Activated B cell treated with CpG ODN at 0.5 μM for 24 hours (primary cell): ENCODE results near the gene DUOX2. TPM values are rescaled to one million over a fixed set of nuclear protein-coding genes. Genes with fewer than 3 reads are reported as not detected.

ENCODE experiments used
- ATAC-seq: fragments of 200-7000 bp; cut with Tn5 transposase; one replicate; pipeline ENCODE4 v1.10.0; 2021; ENCODE audit warnings: low read depth, mild to moderate bottlenecking, moderate library complexity
- CTCF ChIA-PET: fragments of 350-600 bp; sonication (Branson Sonifier 250); formaldehyde crosslinking; loops from one replicate; lab custom pipeline; 2021; ENCODE audit warnings: antibody characterized with exemption; lab: Charles Lee
- POLR2A ChIA-PET: fragments of 350-600 bp; sonication (Branson Sonifier 250); formaldehyde crosslinking; loops from one replicate; lab custom pipeline; 2021; ENCODE audit warnings: antibody characterized with exemption; lab: Charles Lee
- DNase-seq: peaks from one replicate; pipeline ENCODE4 v3.0.0; 2022
- H3K27ac Mint-ChIP-seq: one replicate; pipeline ENCODE4 v1.8.0; 2020; ENCODE audit warnings: mixed read lengths
- H3K27me3 Mint-ChIP-seq: one replicate; pipeline ENCODE4 v1.8.0; 2021; ENCODE audit warnings: mixed read lengths
- H3K36me3 Mint-ChIP-seq: one replicate; pipeline ENCODE4 v1.8.0; 2021; ENCODE audit warnings: low read depth, mixed read lengths
- H3K4me1 Mint-ChIP-seq: one replicate; pipeline ENCODE4 v1.8.0; 2021; ENCODE audit warnings: mixed read lengths
- H3K4me3 Mint-ChIP-seq: one replicate; pipeline ENCODE4 v1.8.0; 2020; ENCODE audit warnings: mild to moderate bottlenecking, mixed read lengths
- H3K9me3 Mint-ChIP-seq: one replicate; pipeline ENCODE4 v1.8.0; 2020; ENCODE audit warnings: mixed read lengths
- intact Hi-C: fragments of 100-400 bp; cut with micrococcal nuclease; formaldehyde crosslinking; loops from one replicate; pipeline ENCODE4 v1.15.1; 2024
- total RNA-seq: library from RNA; stranded (reverse); gene quantifications from 2 replicates; pipeline ENCODE4 v1.2.3, GENCODE V29; 2022
- TF ChIP-seq, protein P1 (sequence below): fragments of 200-600 bp; IDR thresholded peaks from one replicate; pipeline ENCODE4 v1.8.0; 2022; ENCODE audit warnings: antibody characterized with exemption, mild to moderate bottlenecking

DUOX2 gene
- total RNA-seq, 1 donor from 2014 or later, result not detected

GRCh38 chr15:45144775-45145174, 30.8 kb upstream of the DUOX2 start:
- TF ChIP-seq, protein P1, sequence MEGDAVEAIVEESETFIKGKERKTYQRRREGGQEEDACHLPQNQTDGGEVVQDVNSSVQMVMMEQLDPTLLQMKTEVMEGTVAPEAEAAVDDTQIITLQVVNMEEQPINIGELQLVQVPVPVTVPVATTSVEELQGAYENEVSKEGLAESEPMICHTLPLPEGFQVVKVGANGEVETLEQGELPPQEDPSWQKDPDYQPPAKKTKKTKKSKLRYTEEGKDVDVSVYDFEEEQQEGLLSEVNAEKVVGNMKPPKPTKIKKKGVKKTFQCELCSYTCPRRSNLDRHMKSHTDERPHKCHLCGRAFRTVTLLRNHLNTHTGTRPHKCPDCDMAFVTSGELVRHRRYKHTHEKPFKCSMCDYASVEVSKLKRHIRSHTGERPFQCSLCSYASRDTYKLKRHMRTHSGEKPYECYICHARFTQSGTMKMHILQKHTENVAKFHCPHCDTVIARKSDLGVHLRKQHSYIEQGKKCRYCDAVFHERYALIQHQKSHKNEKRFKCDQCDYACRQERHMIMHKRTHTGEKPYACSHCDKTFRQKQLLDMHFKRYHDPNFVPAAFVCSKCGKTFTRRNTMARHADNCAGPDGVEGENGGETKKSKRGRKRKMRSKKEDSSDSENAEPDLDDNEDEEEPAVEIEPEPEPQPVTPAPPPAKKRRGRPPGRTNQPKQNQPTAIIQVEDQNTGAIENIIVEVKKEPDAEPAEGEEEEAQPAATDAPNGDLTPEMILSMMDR, result no peak
- CTCF ChIA-PET, result interaction anchor here (1.2 kb wide), 1 partner anchor 24 kb away, joined by 3 read pairs; no protein-coding TSS in a partner anchor
- intact Hi-C loops, result no loop called here
- ATAC-seq, result no peak
- no peak overlapping the region for H3K27ac Mint-ChIP-seq
- DNase-seq, result no peak
- H3K36me3 Mint-ChIP-seq, result no peaks in the 10 kb centered on the region
- H3K4me1 Mint-ChIP-seq, result no peaks in the 10 kb centered on the region
- no peaks in the 10 kb centered on the region for H3K27me3 Mint-ChIP-seq
- POLR2A ChIA-PET, result no interaction called here
- H3K4me3 Mint-ChIP-seq, result no peak overlapping the region
- no peaks in the 10 kb centered on the region for H3K9me3 Mint-ChIP-seq

- H3K36me3 Mint-ChIP-seq, result no peaks in the 10 kb centered on the region
- POLR2A ChIA-PET, result no interaction called here
- no peaks in the 10 kb centered on the region for H3K9me3 Mint-ChIP-seq
- H3K27ac Mint-ChIP-seq, result no peak overlapping the region
- H3K4me3 Mint-ChIP-seq, result no peak overlapping the region
- TF ChIP-seq, protein P1, result no peak
- CTCF ChIA-PET, result interaction anchor here (0.8 kb wide), 1 partner anchor 13 kb away, joined by 3 read pairs; no protein-coding TSS in a partner anchor
- ATAC-seq, result no peak
- DNase-seq, result no peak
- intact Hi-C loops, result no loop called here
- H3K27me3 Mint-ChIP-seq, result no peaks in the 10 kb centered on the region
- H3K4me1 Mint-ChIP-seq, result no peaks in the 10 kb centered on the region
Measured at GRCh38 chr15:45143946-45144345, 30.0 kb upstream of the DUOX2 start.

GRCh38 chr15:45143056-45143455, 29.1 kb upstream of the DUOX2 start:
- H3K27me3 Mint-ChIP-seq, result no peaks in the 10 kb centered on the region
- H3K4me3 Mint-ChIP-seq, result no peak overlapping the region
- H3K4me1 Mint-ChIP-seq, result no peaks in the 10 kb centered on the region
- intact Hi-C loops, result no loop called here
- ATAC-seq (no peak), DNase-seq (no peak)
- H3K9me3 Mint-ChIP-seq, result no peaks in the 10 kb centered on the region
- TF ChIP-seq, protein P1, result no peak
- H3K27ac Mint-ChIP-seq, result no peak overlapping the region
- POLR2A ChIA-PET, result no interaction called here
- no peaks in the 10 kb centered on the region for H3K36me3 Mint-ChIP-seq
- CTCF ChIA-PET, result no interaction called here

DNA sequence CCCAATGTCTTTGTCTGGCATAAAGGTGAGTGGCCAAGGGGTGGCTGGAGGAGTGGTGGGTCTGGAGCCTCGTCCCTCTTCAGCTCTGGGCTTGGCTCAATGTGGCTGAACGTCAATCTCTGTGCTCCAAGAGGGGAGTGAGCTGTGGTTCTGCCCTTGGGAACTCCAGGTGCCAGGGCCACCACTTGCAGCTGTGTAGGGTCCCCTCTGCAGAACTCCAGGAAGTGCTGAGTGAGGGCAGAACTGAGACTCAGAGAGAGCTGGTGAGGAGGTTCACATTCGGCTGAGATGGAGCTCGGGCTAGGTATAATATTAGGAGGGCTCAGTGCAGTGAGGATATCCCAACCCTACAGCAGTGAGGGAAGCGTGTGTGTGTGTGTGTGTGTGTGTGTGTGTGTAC, 27.4 kb upstream of the DUOX2 start:
- POLR2A ChIA-PET, result no interaction called here
- no peak overlapping the region for H3K27ac Mint-ChIP-seq
- peaks cover 2% of the 10 kb centered on the region for H3K4me1 Mint-ChIP-seq
- DNase-seq, result no peak
- no peaks in the 10 kb centered on the region for H3K9me3 Mint-ChIP-seq
- no peaks in the 10 kb centered on the region for H3K36me3 Mint-ChIP-seq
- intact Hi-C loops, result no loop called here
- H3K4me3 Mint-ChIP-seq, result no peak overlapping the region
- CTCF ChIA-PET, result interaction anchor here (1.2 to 1.3 kb wide), 2 partner anchors 9 to 23 kb away, joined by 3 to 4 read pairs; no protein-coding TSS in a partner anchor
- peaks cover 5% of the 10 kb centered on the region for H3K27me3 Mint-ChIP-seq
- ATAC-seq, result no peak
- TF ChIP-seq, protein P1, result no peak

- TF ChIP-seq, protein P1, result no peak
- no peaks in the 10 kb centered on the region for H3K9me3 Mint-ChIP-seq
- H3K36me3 Mint-ChIP-seq, result no peaks in the 10 kb centered on the region
- no peak for DNase-seq
- ATAC-seq, result no peak
- peaks cover 9% of the 10 kb centered on the region for H3K27me3 Mint-ChIP-seq
- POLR2A ChIA-PET, result no interaction called here
- no peak overlapping the region for H3K27ac Mint-ChIP-seq
- intact Hi-C loops, result no loop called here
- CTCF ChIA-PET, result interaction anchor here (1.0 to 1.2 kb wide), 2 partner anchors 23 kb away, joined by 3 to 4 read pairs; no protein-coding TSS in a partner anchor
- H3K4me1 Mint-ChIP-seq, result peaks cover 6% of the 10 kb centered on the region
- H3K4me3 Mint-ChIP-seq, result no peak overlapping the region
Measured at GRCh38 chr15:45140557-45141250, 26.7 kb upstream of the DUOX2 start.
